GM19099 (cell line): ENCODE data around the gene GPC1.

ENCODE experiments used
- POLR2A ChIP-seq: IDR thresholded peaks from 3 replicates; pipeline ENCODE4 v1.6.1; 2011; ENCODE audit warnings: low read depth; ENCODE audit not compliant: insufficient read length; ENCODE audit errors: extremely low read depth

Gene GPC1

GRCh38 chr2:240419271-240419670 is 16.2 kb upstream of the GPC1 start:
- TF ChIP-seq POLR2A: no peak

GRCh38 chr2:240419723-240420122 is 15.7 kb upstream of the GPC1 start:
- no peak for TF ChIP-seq POLR2A

- no peak for TF ChIP-seq POLR2A
Observed at GRCh38 chr2:240420206-240421104, 15.0 kb upstream of the GPC1 start.

- TF ChIP-seq POLR2A: no peak
Observed at GRCh38 chr2:240421381-240421780, 14.1 kb upstream of the GPC1 start.

GRCh38 chr2:240422658-240423329 is 12.7 kb upstream of the GPC1 start:
- TF ChIP-seq POLR2A: no peak

GRCh38 chr2:240423788-240424191 is 11.7 kb upstream of the GPC1 start:
- TF ChIP-seq POLR2A: no peak

- no peak for TF ChIP-seq POLR2A
Observed at GRCh38 chr2:240424341-240425235, 10.9 kb upstream of the GPC1 start.

GRCh38 chr2:240425236-240425615 is 10.2 kb upstream of the GPC1 start:
- no peak for TF ChIP-seq POLR2A

GRCh38 chr2:240425697-240426096 is 9.8 kb upstream of the GPC1 start:
- no peak for TF ChIP-seq POLR2A

GRCh38 chr2:240426845-240427721 is 8.4 kb upstream of the GPC1 start:
- TF ChIP-seq POLR2A: no peak

GRCh38 chr2:240427729-240428128 is 7.7 kb upstream of the GPC1 start:
- TF ChIP-seq POLR2A: no peak

GRCh38 chr2:240428245-240428644 is 7.2 kb upstream of the GPC1 start:
- no peak for TF ChIP-seq POLR2A

GRCh38 chr2:240429341-240429871 is 6.1 kb upstream of the GPC1 start:
- no peak for TF ChIP-seq POLR2A
